ENCODE measurements around the gene DGKZ.

GRCh38 chr11:46352063-46352841, 5.0 kb downstream of the DGKZ start:
- TF ChIP-seq ZNF138 (CRISPR knock-in tag; IDR thresholded peaks at IDR 0.05; ENCODE audit: low read depth) = no peak
- TF ChIP-seq, protein P1, sequence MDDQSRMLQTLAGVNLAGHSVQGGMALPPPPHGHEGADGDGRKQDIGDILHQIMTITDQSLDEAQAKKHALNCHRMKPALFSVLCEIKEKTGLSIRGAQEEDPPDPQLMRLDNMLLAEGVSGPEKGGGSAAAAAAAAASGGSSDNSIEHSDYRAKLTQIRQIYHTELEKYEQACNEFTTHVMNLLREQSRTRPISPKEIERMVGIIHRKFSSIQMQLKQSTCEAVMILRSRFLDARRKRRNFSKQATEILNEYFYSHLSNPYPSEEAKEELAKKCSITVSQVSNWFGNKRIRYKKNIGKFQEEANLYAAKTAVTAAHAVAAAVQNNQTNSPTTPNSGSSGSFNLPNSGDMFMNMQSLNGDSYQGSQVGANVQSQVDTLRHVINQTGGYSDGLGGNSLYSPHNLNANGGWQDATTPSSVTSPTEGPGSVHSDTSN (CRISPR knock-in tag; IDR thresholded peaks at IDR 0.05; ENCODE audit: borderline replicate concordance) = no peak
- no peak for TF ChIP-seq HNRNPLL (IDR thresholded peaks at IDR 0.05; ENCODE audit: low read depth, low read length, poor library complexity, severe bottlenecking)
- TF ChIP-seq ZNF878 (CRISPR knock-in tag; IDR thresholded peaks at IDR 0.05) = no peak
- TF ChIP-seq SIN3A (IDR thresholded peaks at IDR 0.05; ENCODE audit: borderline replicate concordance, low read depth, low read length) = no peak
- TF ChIP-seq DNMT1 (CRISPR knock-in tag; IDR thresholded peaks at IDR 0.05) = no peak
- no peak for TF ChIP-seq NFE2 (CRISPR knock-in tag; IDR thresholded peaks at IDR 0.05)
- TF ChIP-seq NFKB2 (CRISPR knock-in tag; IDR thresholded peaks at IDR 0.05; ENCODE audit: borderline replicate concordance) = no peak
- no peak for TF ChIP-seq PHF20 (CRISPR knock-in tag; IDR thresholded peaks at IDR 0.05)
- no peak for TF ChIP-seq TCF7 (IDR thresholded peaks at IDR 0.05; ENCODE audit: low read depth)
- no peak for TF ChIP-seq ZNF180 (CRISPR knock-in tag; IDR thresholded peaks at IDR 0.05; ENCODE audit: borderline replicate concordance, low read depth)
- TF ChIP-seq CHD2 (IDR thresholded peaks at IDR 0.05; ENCODE audit: low read depth, low read length) = no peak

All from HepG2 (cell line).